ENCODE results near the gene DIPK1A.

DIPK1A gene

GRCh38 chr1:92961131-92961895, at the start of gene DIPK1A:
Gene DIPK1A (minus strand): TSS chr1:92961462. CDS start chr1:92961429, 33 bp downstream.
- peak; percentile 79 for DNase-seq

- no peak for DNase-seq
Observed at GRCh38 chr1:93007941-93008577, 46.8 kb upstream of the DIPK1A start.

GRCh38 chr1:93005252-93005598, 44.0 kb upstream of the DIPK1A start:
- DNase-seq, result no peak

- no peak for DNase-seq
Observed at GRCh38 chr1:93004566-93005251, 43.4 kb upstream of the DIPK1A start.

- no peak for DNase-seq
Observed at GRCh38 chr1:93003981-93004380, 42.7 kb upstream of the DIPK1A start.

GRCh38 chr1:93002781-93003180, 41.5 kb upstream of the DIPK1A start:
- DNase-seq, result no peak

GRCh38 chr1:93001893-93002292, 40.6 kb upstream of the DIPK1A start:
- DNase-seq, result no peak

GRCh38 chr1:93000751-93001175, 39.5 kb upstream of the DIPK1A start:
- no peak for DNase-seq

GRCh38 chr1:93000291-93000690, 39.0 kb upstream of the DIPK1A start:
- DNase-seq, result no peak

GRCh38 chr1:92998821-92999220, 37.6 kb upstream of the DIPK1A start:
- no peak for DNase-seq

GRCh38 chr1:92995441-92996430, 34.5 kb upstream of the DIPK1A start:
- no peak for DNase-seq

- DNase-seq, result peak; percentile 86
Observed at GRCh38 chr1:92994105-92994712, 32.9 kb upstream of the DIPK1A start.

GRCh38 chr1:92993581-92993980, 32.3 kb upstream of the DIPK1A start:
- DNase-seq, result no peak

- DNase-seq, result no peak
Observed at GRCh38 chr1:92992877-92993276, 31.6 kb upstream of the DIPK1A start.

GRCh38 chr1:92992054-92992453, 30.8 kb upstream of the DIPK1A start:
- DNase-seq, result no peak

- DNase-seq, result peak; percentile 64
Observed at GRCh38 chr1:92990828-92991227, 29.6 kb upstream of the DIPK1A start.

GRCh38 chr1:92989936-92990583, 28.8 kb upstream of the DIPK1A start:
- no peak for DNase-seq

- DNase-seq, result no peak
Observed at GRCh38 chr1:92989253-92989652, 28.0 kb upstream of the DIPK1A start.

GRCh38 chr1:92987462-92987861, 26.2 kb upstream of the DIPK1A start:
- no peak for DNase-seq

GRCh38 chr1:92985101-92985500, 23.8 kb upstream of the DIPK1A start:
- DNase-seq, result no peak

- DNase-seq, result peak; percentile 79
Observed at GRCh38 chr1:92980732-92981647, 19.7 kb upstream of the DIPK1A start.

All from CD4-positive, alpha-beta T cell treated with Interleukin-12 subunit alpha and Interleukin-12 subunit beta, for 1 hour (primary cell).